Chondrocyte (in vitro differentiated cells): ENCODE results near the gene MEIS2. TPM values are rescaled to one million over a fixed set of nuclear protein-coding genes. Genes with fewer than 3 reads are reported as not detected.

Source experiments
- DNase-seq: peaks from one replicate; pipeline ENCODE4 v3.0.0; 2021; ENCODE audit warnings: mixed read lengths, low spot score
- H3K27ac Mint-ChIP-seq: one replicate; pipeline ENCODE4 v1.8.0; 2021; ENCODE audit warnings: mild to moderate bottlenecking, moderate library complexity, mixed read lengths; ENCODE audit not compliant: unreplicated experiment
- H3K27me3 Mint-ChIP-seq: 2 replicates; pipeline ENCODE4 v1.8.0; 2021; ENCODE audit warnings: low read depth, mixed read lengths
- H3K36me3 Mint-ChIP-seq: 2 replicates; pipeline ENCODE4 v1.8.0; 2021; ENCODE audit warnings: low read depth, mixed read lengths
- H3K4me1 Mint-ChIP-seq: 2 replicates; pipeline ENCODE4 v1.8.0; 2021; ENCODE audit warnings: low read depth, mild to moderate bottlenecking, mixed read lengths
- H3K4me3 Mint-ChIP-seq: one replicate; pipeline ENCODE4 v1.8.0; 2021; ENCODE audit warnings: mild to moderate bottlenecking, moderate library complexity, mixed read lengths; ENCODE audit not compliant: unreplicated experiment
- H3K9me3 Mint-ChIP-seq: 2 replicates; pipeline ENCODE4 v1.8.0; 2021; ENCODE audit warnings: low read depth, mixed read lengths
- CTCF ChIP-seq: fragments of 200-600 bp; sonication (generic); IDR thresholded peaks from 2 replicates; pipeline ENCODE4 v1.5.0; 2021; ENCODE audit warnings: antibody characterized with exemption, mild to moderate bottlenecking, moderate library complexity
- total RNA-seq: library from RNA; stranded (reverse); gene quantifications from 3 replicates; pipeline ENCODE4 v1.2.1, GENCODE V29; 2021

Gene MEIS2
- total RNA-seq, 1 donor from 2014 or later: 28.3 TPM

GRCh38 chr15:37041836-37042235 lies 58.5 kb downstream of the MEIS2 start:
- peaks cover 9% of the 10 kb centered on the region for H3K36me3 Mint-ChIP-seq
- peaks cover 30% of the 10 kb centered on the region for H3K4me1 Mint-ChIP-seq
- H3K9me3 Mint-ChIP-seq: no peaks in the 10 kb centered on the region
- no peak for TF ChIP-seq CTCF
- no peak overlapping the region for H3K4me3 Mint-ChIP-seq
- H3K27ac Mint-ChIP-seq: no peak overlapping the region
- no peaks in the 10 kb centered on the region for H3K27me3 Mint-ChIP-seq
- DNase-seq: no peak

- Mint-ChIP-seq H3K27ac (no peak overlapping the region), H3K4me1 (peaks cover 24% of the 10 kb centered on the region), H3K36me3 (peaks cover 11% of the 10 kb centered on the region), H3K27me3 (no peaks in the 10 kb centered on the region), H3K9me3 (no peaks in the 10 kb centered on the region), H3K4me3 (no peak overlapping the region)
- TF ChIP-seq CTCF: no peak
- DNase-seq: no peak
These were observed 59.3 kb downstream of the MEIS2 start for GRCh38 chr15:37041042-37041441.

- DNase-seq: no peak
- Mint-ChIP-seq H3K4me3 (no peak overlapping the region), H3K4me1 (peaks cover 22% of the 10 kb centered on the region), H3K9me3 (no peaks in the 10 kb centered on the region), H3K27ac (no peak overlapping the region), H3K27me3 (no peaks in the 10 kb centered on the region), H3K36me3 (peaks cover 14% of the 10 kb centered on the region)
- no peak for TF ChIP-seq CTCF
These were observed 60.1 kb downstream of the MEIS2 start for GRCh38 chr15:37040072-37040742.

GRCh38 chr15:37038716-37039106 lies 61.6 kb downstream of the MEIS2 start:
- Mint-ChIP-seq H3K36me3 (peaks cover 8% of the 10 kb centered on the region), H3K4me1 (peaks cover 20% of the 10 kb centered on the region), H3K9me3 (no peaks in the 10 kb centered on the region), H3K4me3 (no peak overlapping the region), H3K27ac (no peak overlapping the region), H3K27me3 (no peaks in the 10 kb centered on the region)
- TF ChIP-seq CTCF: no peak
- DNase-seq: no peak

DNA sequence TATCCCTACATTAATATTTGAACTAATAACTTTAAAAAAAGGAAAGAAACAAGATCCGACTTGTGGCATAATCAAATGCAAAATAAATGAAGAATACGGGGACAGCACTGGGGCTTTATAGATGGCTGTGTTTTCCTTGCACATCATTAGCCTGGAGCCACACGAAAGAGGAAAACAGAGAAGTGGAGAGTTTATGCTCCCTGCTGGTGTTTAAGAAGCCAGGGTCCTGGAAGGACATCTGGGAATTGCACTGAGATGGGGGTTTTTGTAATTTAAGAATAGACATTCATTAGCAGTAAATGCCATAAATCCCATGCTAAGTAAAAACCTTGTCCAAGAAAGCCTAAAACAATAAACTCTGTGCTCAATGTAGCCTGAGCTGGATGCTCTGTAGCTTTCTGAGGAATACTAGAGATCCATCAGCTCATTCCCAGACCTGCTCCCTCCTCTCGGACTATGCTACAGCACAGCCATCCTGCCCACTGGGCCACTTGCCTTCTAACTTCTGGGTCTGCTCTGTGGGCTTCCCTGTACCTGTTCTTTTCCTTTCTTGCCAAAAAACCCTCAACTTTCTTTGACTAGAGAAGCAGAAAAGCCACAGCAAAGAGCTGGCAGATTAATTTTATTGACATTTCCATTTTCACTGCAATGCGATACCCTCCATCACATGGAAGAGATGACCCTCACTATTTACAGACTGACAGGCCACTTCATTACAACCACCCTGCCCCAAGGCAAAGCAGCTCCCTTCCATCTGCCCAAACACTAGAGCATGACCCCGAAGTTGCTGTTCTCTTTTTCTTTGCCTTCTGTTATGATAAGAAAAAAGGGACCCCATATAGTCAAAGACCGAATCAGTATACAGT lies 62.3 kb downstream of the MEIS2 start:
- H3K4me3 Mint-ChIP-seq: no peak overlapping the region

More for the DNA sequence above, 62.3 kb downstream of the MEIS2 start:
- peaks cover 8% of the 10 kb centered on the region for H3K36me3 Mint-ChIP-seq
- H3K27ac Mint-ChIP-seq: no peak overlapping the region
- H3K9me3 Mint-ChIP-seq: no peaks in the 10 kb centered on the region
- H3K27me3 Mint-ChIP-seq: no peaks in the 10 kb centered on the region
- no peak for TF ChIP-seq CTCF
- H3K4me1 Mint-ChIP-seq: peaks cover 20% of the 10 kb centered on the region
- no peak for DNase-seq
